Measurements from ENCODE around the gene BNIPL.

Gene BNIPL

DNA sequence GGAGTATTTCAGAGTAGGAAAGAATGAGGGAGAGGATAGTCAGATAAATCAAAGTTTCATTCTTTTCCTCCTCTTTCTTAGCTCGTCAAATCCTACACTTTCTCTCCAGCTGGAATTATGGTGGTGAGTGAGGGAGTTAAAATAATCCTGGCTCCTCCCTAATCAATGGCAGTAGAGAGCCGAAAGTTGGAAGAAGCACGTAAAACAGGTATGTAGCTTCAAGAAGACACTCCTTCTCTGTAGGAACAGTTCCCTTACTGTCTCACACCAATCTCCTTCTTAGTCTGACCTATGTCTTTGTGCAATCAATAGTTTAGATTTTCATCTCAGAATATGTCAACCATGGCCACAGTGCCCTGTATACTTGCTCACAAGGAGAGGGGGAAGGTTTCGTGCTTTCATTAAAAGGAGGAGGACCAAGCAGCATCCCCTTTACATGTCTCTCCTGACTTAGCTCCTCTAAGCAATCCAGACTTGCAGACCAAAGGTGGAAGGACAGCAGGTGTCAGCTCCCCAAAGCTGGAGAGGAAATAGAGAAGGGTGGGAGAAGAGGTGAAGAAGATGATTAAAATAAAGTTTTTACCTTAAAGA lies 30.6 kb upstream of the BNIPL start:
- TF ChIP-seq, protein P1, sequence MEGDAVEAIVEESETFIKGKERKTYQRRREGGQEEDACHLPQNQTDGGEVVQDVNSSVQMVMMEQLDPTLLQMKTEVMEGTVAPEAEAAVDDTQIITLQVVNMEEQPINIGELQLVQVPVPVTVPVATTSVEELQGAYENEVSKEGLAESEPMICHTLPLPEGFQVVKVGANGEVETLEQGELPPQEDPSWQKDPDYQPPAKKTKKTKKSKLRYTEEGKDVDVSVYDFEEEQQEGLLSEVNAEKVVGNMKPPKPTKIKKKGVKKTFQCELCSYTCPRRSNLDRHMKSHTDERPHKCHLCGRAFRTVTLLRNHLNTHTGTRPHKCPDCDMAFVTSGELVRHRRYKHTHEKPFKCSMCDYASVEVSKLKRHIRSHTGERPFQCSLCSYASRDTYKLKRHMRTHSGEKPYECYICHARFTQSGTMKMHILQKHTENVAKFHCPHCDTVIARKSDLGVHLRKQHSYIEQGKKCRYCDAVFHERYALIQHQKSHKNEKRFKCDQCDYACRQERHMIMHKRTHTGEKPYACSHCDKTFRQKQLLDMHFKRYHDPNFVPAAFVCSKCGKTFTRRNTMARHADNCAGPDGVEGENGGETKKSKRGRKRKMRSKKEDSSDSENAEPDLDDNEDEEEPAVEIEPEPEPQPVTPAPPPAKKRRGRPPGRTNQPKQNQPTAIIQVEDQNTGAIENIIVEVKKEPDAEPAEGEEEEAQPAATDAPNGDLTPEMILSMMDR (IDR thresholded peaks at IDR 0.05): no peak

DNA sequence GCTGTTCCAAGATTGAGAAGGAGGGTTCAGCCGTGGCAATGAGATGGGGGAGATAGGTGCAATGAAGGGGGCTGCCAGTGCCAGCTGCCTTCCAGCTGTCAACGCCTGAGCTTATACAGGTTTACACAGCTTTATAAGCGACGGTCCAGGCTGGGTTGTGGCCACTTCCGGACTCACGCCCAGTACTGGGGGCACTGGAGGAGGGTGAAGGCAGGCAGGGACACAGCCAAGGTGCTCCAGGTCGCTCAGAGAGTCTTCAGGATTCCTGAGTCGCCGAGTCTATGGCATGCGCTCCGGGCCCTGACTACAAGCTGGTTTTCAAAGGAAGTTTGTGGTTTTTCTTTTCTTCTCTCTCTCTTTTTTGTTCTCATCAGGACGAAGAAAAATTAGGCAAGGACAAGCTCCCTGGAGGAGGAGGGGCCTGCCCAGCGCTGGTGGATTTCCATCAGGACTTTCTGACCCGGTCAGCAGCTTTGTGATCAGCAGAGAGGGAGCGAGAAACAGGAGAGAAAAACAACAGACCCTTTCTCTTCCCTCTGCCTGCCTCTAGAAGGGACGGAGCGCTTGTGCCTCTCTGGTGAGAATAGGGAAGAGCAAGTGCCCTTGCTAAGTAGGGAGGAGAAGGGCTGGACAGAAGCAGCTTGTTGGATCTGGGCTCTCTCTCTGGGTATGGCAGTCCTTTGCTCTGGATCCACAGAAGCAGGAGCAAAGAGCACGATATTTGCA lies 29.9 kb upstream of the BNIPL start, which contains the start of gene MINDY1:
MINDY1 (minus strand) TSS at position 576 of the 726 bp plus-strand sequence. CDS start 4,285 bp downstream, outside the sequence.
- TF ChIP-seq, protein P1 (IDR thresholded peaks at IDR 0.05): peak; percentile 38

DNA sequence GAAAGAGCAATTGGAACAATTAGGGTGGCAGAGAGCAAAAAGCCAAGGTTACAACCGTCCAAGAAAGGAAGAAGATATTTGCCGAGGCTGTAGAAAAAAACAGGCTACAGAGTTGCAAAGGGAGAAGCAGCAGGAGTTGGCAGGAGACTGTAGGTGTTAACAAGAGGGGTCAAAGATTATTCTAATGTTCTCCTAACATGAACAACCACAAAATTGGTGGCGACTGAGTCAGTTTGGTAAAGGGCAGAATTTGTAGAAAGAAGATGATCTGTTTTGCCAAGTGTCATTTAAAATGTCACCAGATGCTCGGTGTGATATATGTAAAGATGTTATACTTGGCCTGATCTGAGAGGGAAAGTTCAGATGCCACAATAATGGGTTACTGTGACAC lies 28.5 kb upstream of the BNIPL start:
- TF ChIP-seq, protein P1 (IDR thresholded peaks at IDR 0.05): no peak

DNA sequence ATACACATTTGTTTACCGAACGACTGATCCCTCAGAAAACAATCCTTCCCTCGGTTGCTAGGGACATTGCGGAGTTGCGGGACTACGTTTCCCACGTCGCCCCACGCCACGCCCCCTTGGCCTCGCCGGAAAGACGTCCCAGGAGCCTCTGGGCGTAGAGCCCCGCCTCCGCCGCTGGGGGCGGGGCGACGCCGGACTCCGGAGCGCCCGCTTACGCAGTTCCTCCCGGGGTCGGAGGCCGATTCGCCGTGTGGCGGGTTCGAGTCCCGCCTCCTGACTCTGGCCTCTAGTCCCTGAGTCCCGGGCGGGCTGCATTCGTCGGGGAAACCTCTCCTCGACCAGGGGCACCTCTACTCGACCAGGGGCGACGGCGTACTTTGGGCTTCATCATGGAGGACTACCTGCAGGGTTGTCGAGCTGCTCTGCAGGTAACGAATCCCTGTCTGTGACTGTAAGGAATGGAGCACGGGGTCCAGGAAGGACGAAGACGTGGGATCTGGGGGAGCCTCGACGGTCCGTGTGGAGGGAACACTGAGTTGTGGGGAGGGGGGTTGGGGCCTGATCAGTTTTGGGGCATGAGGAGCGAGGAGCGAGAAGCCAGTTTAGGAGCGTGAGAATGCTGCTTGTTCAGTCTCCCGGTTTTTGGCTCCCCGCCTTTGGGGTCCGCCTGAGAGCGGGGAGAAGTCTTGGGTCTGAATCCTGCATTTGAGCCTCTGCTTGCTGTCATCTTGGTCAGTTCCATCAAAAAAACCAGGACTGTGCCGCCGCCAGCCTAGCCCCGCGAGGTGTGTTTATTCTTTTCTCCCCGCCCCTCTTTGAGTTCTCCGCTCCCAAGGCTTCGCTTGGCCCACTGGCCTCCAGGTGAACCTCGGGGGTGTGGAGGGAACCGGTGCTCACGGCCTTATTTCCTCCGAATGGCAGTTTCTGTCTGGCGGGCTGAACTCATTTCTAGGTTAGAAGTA lies 27.9 kb upstream of the BNIPL start, which contains the start of gene PRUNE1:
PRUNE1 (plus strand) TSS at position 206 of the 962 bp plus-strand sequence; CDS start at position 390, 184 bp downstream.
- TF ChIP-seq, protein P1 (IDR thresholded peaks at IDR 0.05): no peak

DNA sequence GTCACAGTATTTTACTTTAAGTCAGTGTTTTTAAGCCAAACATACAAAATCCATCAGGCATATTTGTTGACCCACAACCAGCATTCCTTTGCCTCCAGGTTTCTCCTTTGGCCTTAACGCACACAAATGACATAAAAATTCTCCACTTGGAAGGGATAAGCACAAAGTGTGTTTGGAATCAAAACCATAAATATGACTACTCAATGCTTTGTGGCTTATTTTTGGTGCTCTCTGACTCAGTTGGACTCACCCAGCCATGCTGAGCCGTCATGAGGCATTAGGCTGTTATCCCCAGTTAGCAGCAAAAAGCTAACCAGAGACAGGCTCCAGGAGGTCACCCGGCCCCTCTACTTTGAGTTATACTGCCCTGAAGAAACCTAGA lies 27.2 kb upstream of the BNIPL start:
- TF ChIP-seq, protein P1 (IDR thresholded peaks at IDR 0.05): no peak

DNA sequence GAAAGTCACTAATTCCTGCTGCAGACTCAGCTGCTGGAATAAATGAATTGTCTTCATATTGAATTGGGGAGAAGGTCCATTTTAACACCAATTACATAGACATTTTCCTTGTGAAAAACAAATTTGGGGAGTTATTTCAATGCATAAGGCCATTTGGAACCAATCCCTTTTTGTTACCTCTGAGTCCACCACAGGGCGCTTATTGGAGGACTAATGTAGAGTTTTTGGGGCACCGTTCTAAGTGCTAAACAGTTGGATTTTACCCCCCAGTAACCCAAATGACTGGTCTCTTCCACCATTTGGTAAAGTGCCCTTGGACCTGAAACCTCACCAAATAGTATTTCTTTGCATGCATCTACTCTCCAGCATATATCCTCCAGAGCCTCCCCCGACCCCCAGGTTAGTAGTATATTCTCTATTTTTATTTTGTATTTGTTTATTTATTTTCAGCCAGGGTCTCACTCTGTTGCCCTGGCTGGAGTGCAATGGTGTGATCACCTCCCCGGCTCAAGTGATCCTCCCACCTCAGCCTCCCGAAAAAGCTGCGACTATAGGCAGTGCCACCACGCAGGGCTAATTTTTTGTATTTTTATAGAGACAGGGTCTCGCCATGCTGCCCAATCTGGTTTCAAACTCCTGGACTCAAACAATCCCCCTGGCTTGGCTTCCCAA lies 26.6 kb upstream of the BNIPL start:
- TF ChIP-seq, protein P1 (IDR thresholded peaks at IDR 0.05): no peak

DNA sequence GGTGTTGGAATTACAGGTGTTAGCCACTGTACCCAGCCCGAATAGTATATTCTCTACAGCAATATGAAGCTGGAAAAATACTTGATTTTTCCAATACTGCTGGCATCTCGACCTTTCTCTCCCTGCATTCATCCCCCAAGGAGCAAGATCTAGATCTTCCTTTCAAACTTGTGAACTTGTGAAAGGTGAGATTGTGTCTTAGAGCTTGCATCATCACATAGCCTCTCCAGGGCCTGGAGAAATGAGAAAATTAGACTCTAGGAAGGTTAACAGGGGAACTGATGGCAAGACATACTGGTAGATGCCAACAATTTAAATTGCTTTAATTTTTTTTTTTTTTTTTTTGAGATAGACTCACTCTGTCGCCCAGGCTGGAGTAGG lies 26.1 kb upstream of the BNIPL start:
- TF ChIP-seq, protein P1 (IDR thresholded peaks at IDR 0.05): no peak
